Gastrocnemius medialis (tissue), 4 donors: ENCODE data around the gene ARAP3. TPM values are rescaled to one million over a fixed set of nuclear protein-coding genes. Genes with fewer than 3 reads are reported as not detected.

Experiments used
- ATAC-seq, 2 donors: fragments of 150-250 bp; one replicate each; pipeline ENCODE4 v1.9.1; 2016
- DNase-seq, 2 donors: peaks; one replicate each; pipeline ENCODE4 v3.0.0-alpha.2; 2019
- H3K27ac ChIP-seq, 4 donors: fragments of 200-600 bp; sonication (generic); 1 replicate in 1 of 4; 2 replicates in 3 of 4; pipeline ENCODE4 v1.5.1; 2016 to 2018; ENCODE audit warnings: mild to moderate bottlenecking in 2 of 4, moderate library complexity in 1 of 4
- H3K27me3 ChIP-seq, 3 donors: fragments of 200-600 bp; sonication (generic) in 2 of 3; 1 replicate in 1 of 3; 2 replicates in 2 of 3; pipeline versions ENCODE4 v1.5.1 to v1.6.0; 2016 to 2019; ENCODE audit warnings: mild to moderate bottlenecking in 1 of 3, moderate library complexity in 1 of 3
- H3K36me3 ChIP-seq, 2 donors: fragments of 200-600 bp; sonication (generic) in 1 of 2; one replicate each; pipeline ENCODE4 v1.5.1; 2017 to 2018
- H3K4me1 ChIP-seq, 2 donors: fragments of 200-600 bp; sonication (generic) in 1 of 2; one replicate each; pipeline ENCODE4 v1.5.1; 2016 to 2017; ENCODE audit warnings: mild to moderate bottlenecking in 2 of 2
- H3K4me3 ChIP-seq, 4 donors: fragments of 200-600 bp; sonication (generic) in 3 of 4; 1 replicate in 1 of 4; 2 replicates in 3 of 4; pipeline ENCODE4 v1.5.1; 2016 to 2019; ENCODE audit warnings: mild to moderate bottlenecking in 2 of 4
- H3K9me3 ChIP-seq, 3 donors: fragments of 200-600 bp; sonication (generic) in 2 of 3; 1 replicate in 1 of 3; 2 replicates in 2 of 3; pipeline ENCODE4 v1.5.1; 2016 to 2019
- POLR2A ChIP-seq, 2 donors: fragments of 450-650 bp; IDR thresholded peaks; one replicate each; pipeline ENCODE4 v1.6.1; 2017; ENCODE audit warnings: antibody characterized with exemption in 2 of 2, mild to moderate bottlenecking in 2 of 2, moderate library complexity in 2 of 2
- in situ Hi-C, 4 donors: fragments of 200-750 bp; cut with MboI; loops; one replicate each; pipeline versions ENCODE4 v1.15.0 to v1.8.0; 2017; ENCODE audit warnings: low sequenced_read_pairs in 4 of 4
- intact Hi-C: fragments of 100-400 bp; cut with DNase I; formaldehyde crosslinking; loops from one replicate; pipeline ENCODE4 v1.15.1; 2023; ENCODE audit warnings: low total_unique reads
- total RNA-seq, 4 donors: library from RNA; depleted of rRNA; stranded (reverse); fragments of >200 nt; gene quantifications; one replicate each; pipeline versions ENCODE4 v1.1.0 to v1.2.3, GENCODE V29; 2016
- TF ChIP-seq, protein P1 (sequence below), 5 experiments: fragments of 450-650 bp in 3 of 5; fragments of 200-600 bp in 2 of 5; sonication (generic) in 2 of 5; IDR thresholded peaks in 4 of 5; conservative IDR thresholded peaks in 1 of 5; 1 replicate in 4 of 5; 2 replicates in 1 of 5; pipeline ENCODE4 v1.5.1; 2016 to 2019; ENCODE audit warnings: antibody characterized with exemption in 5 of 5, mild to moderate bottlenecking in 3 of 5, moderate library complexity in 3 of 5

The ARAP3 gene
- total RNA-seq, 4 donors from 2014 or later = 1.6 to 5.5 (median 3.0) TPM

DNA sequence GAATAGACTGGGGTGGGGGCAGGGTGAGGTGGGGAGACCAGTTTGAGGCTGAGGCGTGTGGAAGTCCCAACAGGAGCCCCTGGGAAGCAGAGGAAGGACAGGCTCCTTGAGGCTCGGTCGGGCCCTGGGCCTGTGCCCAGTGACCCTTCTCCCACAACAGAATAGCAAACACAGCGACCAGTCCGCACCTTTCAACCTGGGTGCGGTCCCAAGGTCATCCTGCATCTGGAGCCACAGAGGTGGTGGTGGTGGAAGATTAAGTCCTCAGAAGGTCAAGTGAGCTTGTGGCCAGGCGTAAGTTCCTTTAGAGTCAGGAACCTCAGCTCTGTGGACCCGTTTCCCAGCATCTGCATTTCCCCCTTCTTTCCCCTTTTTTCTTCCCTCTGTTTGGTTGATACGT lies 26.0 kb upstream of the ARAP3 start:
- no peaks in the 10 kb centered on the region for H3K9me3 ChIP-seq
- DNase-seq (no peak), ATAC-seq (no peak)
- no peak overlapping the region for H3K27ac ChIP-seq
- in situ Hi-C loops (loop anchor here in 2 of 4 donors (10.0 kb wide), 1 partner anchor 177 kb away; no protein-coding TSS in a partner anchor), intact Hi-C loops (no loop called here)
- H3K36me3 ChIP-seq = no peaks in the 10 kb centered on the region
- H3K27me3 ChIP-seq = peaks cover 2 to 10% (median 4%) of the 10 kb centered on the region in 3 donors
- H3K4me1 ChIP-seq = no peaks in the 10 kb centered on the region
- TF ChIP-seq POLR2A (IDR thresholded peaks at IDR 0.05) = no peak
- TF ChIP-seq, protein P1, sequence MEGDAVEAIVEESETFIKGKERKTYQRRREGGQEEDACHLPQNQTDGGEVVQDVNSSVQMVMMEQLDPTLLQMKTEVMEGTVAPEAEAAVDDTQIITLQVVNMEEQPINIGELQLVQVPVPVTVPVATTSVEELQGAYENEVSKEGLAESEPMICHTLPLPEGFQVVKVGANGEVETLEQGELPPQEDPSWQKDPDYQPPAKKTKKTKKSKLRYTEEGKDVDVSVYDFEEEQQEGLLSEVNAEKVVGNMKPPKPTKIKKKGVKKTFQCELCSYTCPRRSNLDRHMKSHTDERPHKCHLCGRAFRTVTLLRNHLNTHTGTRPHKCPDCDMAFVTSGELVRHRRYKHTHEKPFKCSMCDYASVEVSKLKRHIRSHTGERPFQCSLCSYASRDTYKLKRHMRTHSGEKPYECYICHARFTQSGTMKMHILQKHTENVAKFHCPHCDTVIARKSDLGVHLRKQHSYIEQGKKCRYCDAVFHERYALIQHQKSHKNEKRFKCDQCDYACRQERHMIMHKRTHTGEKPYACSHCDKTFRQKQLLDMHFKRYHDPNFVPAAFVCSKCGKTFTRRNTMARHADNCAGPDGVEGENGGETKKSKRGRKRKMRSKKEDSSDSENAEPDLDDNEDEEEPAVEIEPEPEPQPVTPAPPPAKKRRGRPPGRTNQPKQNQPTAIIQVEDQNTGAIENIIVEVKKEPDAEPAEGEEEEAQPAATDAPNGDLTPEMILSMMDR (IDR thresholded peaks at IDR 0.05 in 4 of 5, conservative IDR thresholded peaks at IDR 0.05 in 1 of 5) = no peak
- no peak overlapping the region for H3K4me3 ChIP-seq

DNA sequence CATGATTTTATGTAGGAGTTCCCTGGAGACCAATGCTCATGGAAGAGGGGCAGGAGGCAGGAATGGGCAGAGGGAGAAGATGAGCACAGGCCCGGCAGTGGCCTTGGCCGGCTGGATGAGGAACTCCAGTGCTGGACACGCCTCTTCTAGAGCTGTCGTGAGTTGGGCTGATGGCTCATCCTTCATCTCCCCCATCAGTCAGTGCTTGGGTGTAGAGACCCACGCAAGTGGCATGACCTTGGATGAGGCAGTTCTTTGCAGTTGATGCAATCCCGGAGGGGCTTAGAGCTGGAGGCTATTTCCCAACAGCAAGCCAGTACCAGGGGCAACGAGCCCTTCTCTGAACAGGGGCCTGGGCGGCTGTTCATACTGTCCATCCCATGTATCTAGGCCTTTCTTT lies 25.5 kb upstream of the ARAP3 start:
- H3K27me3 ChIP-seq = peaks cover 7 to 13% (median 7%) of the 10 kb centered on the region in 3 donors
- in situ Hi-C loops (loop anchor here in 2 of 4 donors (10.0 kb wide), 1 partner anchor 177 kb away; no protein-coding TSS in a partner anchor), intact Hi-C loops (no loop called here)
- TF ChIP-seq, protein P1 (IDR thresholded peaks at IDR 0.05 in 4 of 5, conservative IDR thresholded peaks at IDR 0.05 in 1 of 5) = no peak
- H3K4me1 ChIP-seq = peaks cover 3 to 4% of the 10 kb centered on the region in 2 donors
- no peaks in the 10 kb centered on the region for H3K9me3 ChIP-seq
- H3K36me3 ChIP-seq = no peaks in the 10 kb centered on the region
- DNase-seq (no peak), ATAC-seq (no peak)
- H3K4me3 ChIP-seq = no peak overlapping the region
- no peak overlapping the region for H3K27ac ChIP-seq

DNA sequence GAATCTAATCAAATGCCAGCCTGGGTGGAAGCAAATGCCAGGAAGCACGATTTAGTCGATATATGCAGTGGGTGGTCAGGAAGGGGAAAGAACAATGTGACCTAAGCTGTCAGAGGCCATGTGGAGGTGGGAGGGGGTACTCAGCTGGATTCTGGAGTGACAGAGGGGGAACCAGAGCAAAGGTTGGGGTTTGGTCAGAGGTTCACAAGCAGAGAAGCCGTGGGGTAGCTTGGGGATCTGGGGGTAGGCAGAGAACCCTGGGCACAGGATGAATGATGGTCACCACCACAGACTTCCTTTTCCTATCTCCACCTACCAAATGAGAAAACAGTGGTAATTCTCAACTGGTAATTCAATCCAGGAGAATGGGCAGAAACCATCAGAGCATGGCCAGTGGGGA lies 24.1 kb upstream of the ARAP3 start:
- Histone ChIP-seq H3K27me3 (peaks cover 16 to 27% (median 19%) of the 10 kb centered on the region in 3 donors), H3K4me3 (no peak overlapping the region), H3K36me3 (no peaks in the 10 kb centered on the region), H3K27ac (no peak overlapping the region), H3K4me1 (peaks cover 10 to 14% of the 10 kb centered on the region in 2 donors), H3K9me3 (no peaks in the 10 kb centered on the region)
- TF ChIP-seq, protein P1 (IDR thresholded peaks at IDR 0.05 in 4 of 5, conservative IDR thresholded peaks at IDR 0.05 in 1 of 5) = no peak
- TF ChIP-seq POLR2A (IDR thresholded peaks at IDR 0.05) = no peak
- in situ Hi-C loops = loop anchor here in 2 of 4 donors (10.0 kb wide), 1 partner anchor 179 kb away; no protein-coding TSS in a partner anchor
- no peak for DNase-seq
- intact Hi-C loops = no loop called here
- no peak for ATAC-seq

DNA sequence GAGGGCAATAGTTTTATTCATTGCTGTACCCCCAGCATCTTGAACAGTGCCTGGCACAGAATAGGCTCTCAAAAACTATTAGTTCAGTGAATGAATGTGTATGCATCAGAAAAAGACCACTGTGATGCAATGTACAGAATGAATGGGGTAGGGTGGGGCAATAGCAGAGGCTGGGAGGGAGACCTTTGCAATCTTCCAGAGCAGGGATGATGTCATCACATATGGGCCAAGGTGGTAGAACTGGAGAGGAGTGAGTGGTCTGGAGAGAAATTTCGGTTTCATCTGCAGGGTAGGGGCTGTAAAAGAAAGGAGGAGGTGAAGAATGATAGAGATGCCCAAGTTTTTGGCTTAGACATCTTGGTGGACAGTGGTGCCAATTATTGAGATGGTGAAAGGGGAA lies 23.4 kb upstream of the ARAP3 start:
- TF ChIP-seq, protein P1 (IDR thresholded peaks at IDR 0.05 in 4 of 5, conservative IDR thresholded peaks at IDR 0.05 in 1 of 5) = no peak
- no peak for TF ChIP-seq POLR2A (IDR thresholded peaks at IDR 0.05)
- H3K36me3 ChIP-seq = no peaks in the 10 kb centered on the region
- in situ Hi-C loops (loop anchor here in 2 of 4 donors (10.0 kb wide), 1 partner anchor 179 kb away; no protein-coding TSS in a partner anchor), intact Hi-C loops (no loop called here)
- H3K4me1 ChIP-seq = peaks cover 10 to 14% of the 10 kb centered on the region in 2 donors
- peaks cover 23 to 33% (median 26%) of the 10 kb centered on the region in 3 donors for H3K27me3 ChIP-seq
- no peaks in the 10 kb centered on the region for H3K9me3 ChIP-seq
- H3K27ac ChIP-seq = no peak overlapping the region
- no peak for DNase-seq
- no peak for ATAC-seq
- no peak overlapping the region for H3K4me3 ChIP-seq
